Astrocyte (in vitro differentiated cells and primary cell): ENCODE measurements around the gene SELE. TPM values are rescaled to one million over a fixed set of nuclear protein-coding genes. Genes with fewer than 3 reads are reported as not detected.

Experiments
- DNase-seq: peaks from one replicate; pipeline ENCODE4 v3.0.0-alpha.2; 2010; ENCODE audit warnings: low read depth
- FAIRE-seq: peaks from 2 replicates; lab custom pipeline; 2011; peaks lifted over from hg19 to GRCh38; lab: Jason Lieb, UNC
- H2AFZ ChIP-seq: 2 replicates; pipeline ENCODE4 v1.6.0; 2012; ENCODE audit warnings: low read depth, low read length, inconsistent platforms
- H3K27ac ChIP-seq: 2 replicates; pipeline ENCODE4 v1.5.1; 2011; ENCODE audit warnings: low read depth, low read length, inconsistent platforms
- H3K27me3 ChIP-seq: 2 replicates; pipeline ENCODE4 v1.6.0; 2011; ENCODE audit warnings: low read length, inconsistent platforms; ENCODE audit not compliant: insufficient read depth
- H3K36me3 ChIP-seq: 2 replicates; pipeline ENCODE4 v1.5.1; 2011; ENCODE audit warnings: low read length, inconsistent platforms; ENCODE audit not compliant: insufficient read depth
- H3K4me1 ChIP-seq: 2 replicates; pipeline ENCODE4 v1.5.1; 2011; ENCODE audit warnings: low read length, inconsistent platforms; ENCODE audit not compliant: insufficient read depth
- H3K4me2 ChIP-seq: 2 replicates; pipeline ENCODE4 v1.6.0; 2012; ENCODE audit warnings: low read length, inconsistent platforms
- H3K4me3 ChIP-seq: 2 replicates; pipeline ENCODE4 v1.5.1; 2011; ENCODE audit warnings: low read depth, mild to moderate bottlenecking, low read length, inconsistent platforms; ENCODE audit not compliant: insufficient read depth
- H3K79me2 ChIP-seq: 2 replicates; pipeline ENCODE4 v1.6.0; 2012; ENCODE audit warnings: mild to moderate bottlenecking, low read length, inconsistent platforms; ENCODE audit not compliant: insufficient read depth
- H3K9ac ChIP-seq: 2 replicates; pipeline ENCODE4 v1.6.0; 2012; ENCODE audit warnings: mild to moderate bottlenecking, low read length, inconsistent platforms
- H3K9me3 ChIP-seq: 2 replicates; pipeline ENCODE4 v1.5.1; 2012; ENCODE audit warnings: low read depth, mild to moderate bottlenecking, low read length, inconsistent platforms; ENCODE audit not compliant: insufficient read depth
- H4K20me1 ChIP-seq: 2 replicates; pipeline ENCODE4 v1.6.0; 2012; ENCODE audit warnings: low read length, inconsistent platforms; ENCODE audit not compliant: insufficient read depth
- H3K27ac Mint-ChIP-seq: one replicate; pipeline ENCODE4 v1.8.0; 2021; ENCODE audit warnings: mild to moderate bottlenecking, mixed read lengths; ENCODE audit not compliant: unreplicated experiment
- H3K27me3 Mint-ChIP-seq: one replicate; pipeline ENCODE4 v1.8.0; 2021; ENCODE audit warnings: low read depth, mixed read lengths; ENCODE audit not compliant: unreplicated experiment
- H3K36me3 Mint-ChIP-seq: one replicate; pipeline ENCODE4 v1.8.0; 2021; ENCODE audit warnings: low read depth, mixed read lengths; ENCODE audit not compliant: unreplicated experiment
- H3K4me1 Mint-ChIP-seq: one replicate; pipeline ENCODE4 v1.8.0; 2021; ENCODE audit warnings: low read depth, mixed read lengths; ENCODE audit not compliant: unreplicated experiment
- H3K4me3 Mint-ChIP-seq: one replicate; pipeline ENCODE4 v1.8.0; 2021; ENCODE audit warnings: mild to moderate bottlenecking, moderate library complexity, mixed read lengths; ENCODE audit not compliant: unreplicated experiment
- H3K9me3 Mint-ChIP-seq: one replicate; pipeline ENCODE4 v1.8.0; 2021; ENCODE audit warnings: mild to moderate bottlenecking, mixed read lengths; ENCODE audit not compliant: unreplicated experiment
- CTCF ChIP-seq: IDR thresholded peaks from 2 replicates; pipeline ENCODE4 v1.5.1; 2011; ENCODE audit warnings: low read depth, mild to moderate bottlenecking, inconsistent platforms, low read length, moderate library complexity; ENCODE audit not compliant: insufficient read depth
- EZH2 ChIP-seq: IDR thresholded peaks from 2 replicates; pipeline ENCODE4 v1.6.1; 2012; ENCODE audit warnings: mild to moderate bottlenecking, low read length, inconsistent platforms; ENCODE audit not compliant: insufficient read depth
- total RNA-seq: library from RNA; stranded (reverse); gene quantifications from 2 replicates; pipeline ENCODE4 v1.2.1, GENCODE V29; 2021

The SELE gene
- total RNA-seq, 1 donor from 2014 or later: not detected

GRCh38 chr1:169731446-169731845 lies 2.4 kb downstream of the SELE start:
- Histone ChIP-seq H4K20me1 (no peaks in the 10 kb centered on the region), H3K9me3 (no peaks in the 10 kb centered on the region), H3K79me2 (no peaks in the 10 kb centered on the region), H3K36me3 (no peaks in the 10 kb centered on the region), H3K27me3 (peaks cover 11% of the 10 kb centered on the region), H3K4me1 (no peaks in the 10 kb centered on the region), H3K4me2 (no peak overlapping the region), H3K27ac (no peak overlapping the region), H3K4me3 (no peak overlapping the region), H3K9ac (no peak overlapping the region), H2AFZ (no peak overlapping the region)
- DNase-seq (no peak), FAIRE-seq (no peak)
- no peak overlapping the region for H3K27ac Mint-ChIP-seq
- no peaks in the 10 kb centered on the region for H3K9me3 Mint-ChIP-seq
- no peak overlapping the region for H3K4me3 Mint-ChIP-seq
- H3K4me1 Mint-ChIP-seq: no peaks in the 10 kb centered on the region
- H3K27me3 Mint-ChIP-seq: peaks cover 7% of the 10 kb centered on the region
- H3K36me3 Mint-ChIP-seq: no peaks in the 10 kb centered on the region
- TF ChIP-seq EZH2: no peak
- TF ChIP-seq CTCF: no peak

- no peak for DNase-seq
- H3K4me3 ChIP-seq: no peak overlapping the region
- Mint-ChIP-seq H3K27me3 (peaks cover 7% of the 10 kb centered on the region), H3K9me3 (no peaks in the 10 kb centered on the region), H3K27ac (no peak overlapping the region), H3K4me3 (no peak overlapping the region), H3K4me1 (no peaks in the 10 kb centered on the region), H3K36me3 (no peaks in the 10 kb centered on the region)
- no peaks in the 10 kb centered on the region for H3K36me3 ChIP-seq
- H3K4me2 ChIP-seq: no peak overlapping the region
- H3K27ac ChIP-seq: no peak overlapping the region
- no peak for FAIRE-seq
- H2AFZ ChIP-seq: no peak overlapping the region
- H3K4me1 ChIP-seq: no peaks in the 10 kb centered on the region
- TF ChIP-seq CTCF: no peak
- no peak for TF ChIP-seq EZH2
- peaks cover 11% of the 10 kb centered on the region for H3K27me3 ChIP-seq
- H3K9ac ChIP-seq: no peak overlapping the region
- no peaks in the 10 kb centered on the region for H4K20me1 ChIP-seq
- no peaks in the 10 kb centered on the region for H3K79me2 ChIP-seq
- no peaks in the 10 kb centered on the region for H3K9me3 ChIP-seq
These were observed 3.9 kb downstream of the SELE start for GRCh38 chr1:169729991-169730390.

GRCh38 chr1:169727307-169727706 lies 6.6 kb downstream of the SELE start:
- Histone ChIP-seq H3K4me2 (no peak overlapping the region), H4K20me1 (no peaks in the 10 kb centered on the region), H3K27me3 (peaks cover 8% of the 10 kb centered on the region), H3K79me2 (no peaks in the 10 kb centered on the region), H3K36me3 (no peaks in the 10 kb centered on the region), H3K4me1 (no peaks in the 10 kb centered on the region), H2AFZ (no peak overlapping the region), H3K4me3 (no peak overlapping the region), H3K9me3 (no peaks in the 10 kb centered on the region), H3K9ac (no peak overlapping the region), H3K27ac (no peak overlapping the region)
- H3K36me3 Mint-ChIP-seq: no peaks in the 10 kb centered on the region
- H3K4me3 Mint-ChIP-seq: no peak overlapping the region
- H3K27me3 Mint-ChIP-seq: peaks cover 7% of the 10 kb centered on the region
- DNase-seq (no peak), FAIRE-seq (no peak)
- H3K9me3 Mint-ChIP-seq: no peaks in the 10 kb centered on the region
- no peak overlapping the region for H3K27ac Mint-ChIP-seq
- H3K4me1 Mint-ChIP-seq: no peaks in the 10 kb centered on the region
- TF ChIP-seq CTCF: no peak
- no peak for TF ChIP-seq EZH2
